ENCODE data around the gene TTC9B.
A peak's percentile ranks its signal among the peaks of the same experiment; 100 is the strongest.

Gene TTC9B

GRCh38 chr19:40217934-40218890 is at the start of gene TTC9B:
TTC9B (minus strand) TSS chr19:40218384; CDS start chr19:40218381, 3 bp downstream.
- no peaks in the 10 kb centered on the region for H3K9me3 Mint-ChIP-seq (ENCODE audit: low read depth)
- H3K36me3 Mint-ChIP-seq, result peaks cover 2% of the 10 kb centered on the region
- H3K4me1 Mint-ChIP-seq (ENCODE audit: low read depth), result peaks cover 10% of the 10 kb centered on the region
- no peak within 1 kb of the TSS for H3K4me3 Mint-ChIP-seq
- H3K27ac Mint-ChIP-seq, result no peak within 1 kb of the TSS
- H3K27me3 Mint-ChIP-seq, result peaks cover 28% of the 10 kb centered on the region

- Mint-ChIP-seq H3K4me3 (no peak overlapping the region), H3K9me3 (ENCODE audit: low read depth) (no peaks in the 10 kb centered on the region), H3K4me1 (ENCODE audit: low read depth) (peaks cover 35% of the 10 kb centered on the region), H3K27me3 (no peaks in the 10 kb centered on the region), H3K36me3 (peaks cover 3% of the 10 kb centered on the region), H3K27ac (no peak overlapping the region)
Observed at GRCh38 chr19:40267601-40267997, 49.4 kb upstream of the TTC9B start.

- Mint-ChIP-seq H3K9me3 (ENCODE audit: low read depth) (no peaks in the 10 kb centered on the region), H3K27ac (no peak overlapping the region), H3K27me3 (no peaks in the 10 kb centered on the region), H3K4me3 (no peak overlapping the region), H3K36me3 (peaks cover 5% of the 10 kb centered on the region), H3K4me1 (ENCODE audit: low read depth) (peaks cover 30% of the 10 kb centered on the region)
Observed at GRCh38 chr19:40266912-40267600, 48.9 kb upstream of the TTC9B start.

GRCh38 chr19:40266119-40266518 is 47.9 kb upstream of the TTC9B start:
- Mint-ChIP-seq H3K4me1 (ENCODE audit: low read depth) (peaks cover 28% of the 10 kb centered on the region), H3K4me3 (no peak overlapping the region), H3K27ac (peak overlapping the region; percentile 28)

GRCh38 chr19:40265763-40266099 is 47.5 kb upstream of the TTC9B start:
- Mint-ChIP-seq H3K36me3 (peaks cover 7% of the 10 kb centered on the region), H3K4me1 (ENCODE audit: low read depth) (peaks cover 29% of the 10 kb centered on the region)

More at GRCh38 chr19:40266119-40266518, 47.9 kb upstream of the TTC9B start:
- Mint-ChIP-seq H3K27me3 (no peaks in the 10 kb centered on the region), H3K36me3 (peaks cover 7% of the 10 kb centered on the region), H3K9me3 (ENCODE audit: low read depth) (no peaks in the 10 kb centered on the region)

GRCh38 chr19:40265055-40265762 is 47.0 kb upstream of the TTC9B start:
- Mint-ChIP-seq H3K27me3 (no peaks in the 10 kb centered on the region), H3K36me3 (peaks cover 7% of the 10 kb centered on the region), H3K9me3 (ENCODE audit: low read depth) (no peaks in the 10 kb centered on the region), H3K4me1 (ENCODE audit: low read depth) (peaks cover 32% of the 10 kb centered on the region), H3K4me3 (no peak overlapping the region), H3K27ac (no peak overlapping the region)

More at GRCh38 chr19:40265763-40266099, 47.5 kb upstream of the TTC9B start:
- H3K27ac Mint-ChIP-seq, result no peak overlapping the region
- no peak overlapping the region for H3K4me3 Mint-ChIP-seq
- no peaks in the 10 kb centered on the region for H3K9me3 Mint-ChIP-seq (ENCODE audit: low read depth)
- H3K27me3 Mint-ChIP-seq, result no peaks in the 10 kb centered on the region

- Mint-ChIP-seq H3K36me3 (peaks cover 7% of the 10 kb centered on the region), H3K27ac (no peak overlapping the region), H3K27me3 (no peaks in the 10 kb centered on the region), H3K9me3 (ENCODE audit: low read depth) (no peaks in the 10 kb centered on the region), H3K4me3 (no peak overlapping the region), H3K4me1 (ENCODE audit: low read depth) (peaks cover 31% of the 10 kb centered on the region)
Observed at GRCh38 chr19:40264314-40265054, 46.3 kb upstream of the TTC9B start.

- no peak overlapping the region for H3K4me3 Mint-ChIP-seq
- H3K27ac Mint-ChIP-seq, result no peak overlapping the region
- H3K9me3 Mint-ChIP-seq (ENCODE audit: low read depth), result no peaks in the 10 kb centered on the region
- H3K36me3 Mint-ChIP-seq, result peaks cover 7% of the 10 kb centered on the region
- H3K4me1 Mint-ChIP-seq (ENCODE audit: low read depth), result peaks cover 30% of the 10 kb centered on the region
- no peaks in the 10 kb centered on the region for H3K27me3 Mint-ChIP-seq
Observed at GRCh38 chr19:40263440-40264313, 45.5 kb upstream of the TTC9B start.

GRCh38 chr19:40262422-40262821 is 44.2 kb upstream of the TTC9B start:
- no peak overlapping the region for H3K27ac Mint-ChIP-seq
- H3K4me1 Mint-ChIP-seq (ENCODE audit: low read depth), result peaks cover 30% of the 10 kb centered on the region
- no peaks in the 10 kb centered on the region for H3K9me3 Mint-ChIP-seq (ENCODE audit: low read depth)
- H3K27me3 Mint-ChIP-seq, result no peaks in the 10 kb centered on the region
- peaks cover 7% of the 10 kb centered on the region for H3K36me3 Mint-ChIP-seq
- H3K4me3 Mint-ChIP-seq, result no peak overlapping the region

GRCh38 chr19:40261631-40262030 is 43.4 kb upstream of the TTC9B start:
- peaks cover 7% of the 10 kb centered on the region for H3K36me3 Mint-ChIP-seq
- peak overlapping the region; percentile 46 for H3K27ac Mint-ChIP-seq
- H3K27me3 Mint-ChIP-seq, result no peaks in the 10 kb centered on the region
- peaks cover 23% of the 10 kb centered on the region for H3K4me1 Mint-ChIP-seq (ENCODE audit: low read depth)
- H3K4me3 Mint-ChIP-seq, result no peak overlapping the region
- H3K9me3 Mint-ChIP-seq (ENCODE audit: low read depth), result no peaks in the 10 kb centered on the region

GRCh38 chr19:40257096-40257517 is 38.9 kb upstream of the TTC9B start:
- Mint-ChIP-seq H3K4me3 (no peak overlapping the region), H3K27me3 (no peaks in the 10 kb centered on the region), H3K9me3 (ENCODE audit: low read depth) (no peaks in the 10 kb centered on the region), H3K4me1 (ENCODE audit: low read depth) (peaks cover 32% of the 10 kb centered on the region), H3K36me3 (peaks cover 11% of the 10 kb centered on the region), H3K27ac (no peak overlapping the region)

GRCh38 chr19:40256512-40256911 is 38.3 kb upstream of the TTC9B start:
- H3K27ac Mint-ChIP-seq, result no peak overlapping the region
- H3K9me3 Mint-ChIP-seq (ENCODE audit: low read depth), result no peaks in the 10 kb centered on the region

GRCh38 chr19:40255619-40256166 is 37.5 kb upstream of the TTC9B start:
- no peaks in the 10 kb centered on the region for H3K9me3 Mint-ChIP-seq (ENCODE audit: low read depth)
- H3K27ac Mint-ChIP-seq, result no peak overlapping the region
- H3K4me1 Mint-ChIP-seq (ENCODE audit: low read depth), result peaks cover 31% of the 10 kb centered on the region
- no peak overlapping the region for H3K4me3 Mint-ChIP-seq
- no peaks in the 10 kb centered on the region for H3K27me3 Mint-ChIP-seq
- peaks cover 11% of the 10 kb centered on the region for H3K36me3 Mint-ChIP-seq

More at GRCh38 chr19:40256512-40256911, 38.3 kb upstream of the TTC9B start:
- Mint-ChIP-seq H3K4me1 (ENCODE audit: low read depth) (peaks cover 33% of the 10 kb centered on the region), H3K4me3 (no peak overlapping the region), H3K27me3 (no peaks in the 10 kb centered on the region), H3K36me3 (peaks cover 12% of the 10 kb centered on the region)
